ENCODE results near the gene DIP2B. TPM values are rescaled to one million over a fixed set of nuclear protein-coding genes. Genes with fewer than 3 reads are reported as not detected.

Gene DIP2B
- total RNA-seq, 4 donors from 2014 or later = 68.6 to 97.2 (median 73.7) TPM

DNA sequence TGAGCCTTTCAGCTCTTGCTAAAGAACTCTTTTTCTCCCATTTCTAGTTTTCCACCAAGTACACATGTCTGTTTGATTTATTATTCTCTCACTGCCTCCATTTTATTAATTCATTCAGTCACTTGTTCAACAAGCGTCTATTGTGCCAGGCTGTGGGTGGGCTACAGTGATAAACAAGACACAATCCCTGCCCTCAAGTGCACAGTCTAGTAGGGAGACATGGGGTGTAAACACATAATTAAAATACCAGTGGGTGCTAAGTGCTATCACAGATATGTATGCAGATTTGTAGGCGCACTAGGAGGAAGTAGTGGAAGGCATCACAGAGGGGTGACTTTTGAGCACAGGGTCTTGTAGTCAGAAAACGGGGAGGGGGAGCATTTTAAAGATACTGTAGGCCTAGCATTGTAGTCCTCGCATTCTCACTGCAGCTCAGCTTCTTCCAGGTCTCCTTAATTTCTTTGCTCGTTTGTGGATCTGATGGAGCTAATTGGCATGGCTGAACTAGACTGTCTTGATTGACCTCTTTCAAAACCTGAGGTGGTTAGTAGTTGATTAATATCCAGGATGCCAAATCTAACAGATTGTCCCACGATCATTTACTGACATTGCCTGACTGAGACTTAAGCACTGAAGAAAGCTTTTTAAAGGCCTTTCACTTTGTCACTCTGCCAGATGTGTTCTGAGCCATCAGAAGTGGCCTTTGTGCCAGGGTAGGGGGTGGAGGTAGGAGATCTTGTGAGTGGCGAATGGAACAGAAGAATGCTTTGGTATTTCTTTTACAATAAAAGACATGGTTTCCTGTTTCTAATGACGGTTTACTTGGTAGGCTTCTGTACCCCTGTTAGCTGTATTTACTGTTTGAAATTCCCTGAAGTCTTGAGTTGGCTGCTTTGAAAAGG lies 116.9 kb downstream of the DIP2B start:
- peaks cover 80% of the 10 kb centered on the region for H3K4me1 ChIP-seq
- no peaks in the 10 kb centered on the region for H3K27me3 ChIP-seq
- no peak for DNase-seq (ENCODE audit: low spot score in 2 of 2)
- TF ChIP-seq, protein P1, sequence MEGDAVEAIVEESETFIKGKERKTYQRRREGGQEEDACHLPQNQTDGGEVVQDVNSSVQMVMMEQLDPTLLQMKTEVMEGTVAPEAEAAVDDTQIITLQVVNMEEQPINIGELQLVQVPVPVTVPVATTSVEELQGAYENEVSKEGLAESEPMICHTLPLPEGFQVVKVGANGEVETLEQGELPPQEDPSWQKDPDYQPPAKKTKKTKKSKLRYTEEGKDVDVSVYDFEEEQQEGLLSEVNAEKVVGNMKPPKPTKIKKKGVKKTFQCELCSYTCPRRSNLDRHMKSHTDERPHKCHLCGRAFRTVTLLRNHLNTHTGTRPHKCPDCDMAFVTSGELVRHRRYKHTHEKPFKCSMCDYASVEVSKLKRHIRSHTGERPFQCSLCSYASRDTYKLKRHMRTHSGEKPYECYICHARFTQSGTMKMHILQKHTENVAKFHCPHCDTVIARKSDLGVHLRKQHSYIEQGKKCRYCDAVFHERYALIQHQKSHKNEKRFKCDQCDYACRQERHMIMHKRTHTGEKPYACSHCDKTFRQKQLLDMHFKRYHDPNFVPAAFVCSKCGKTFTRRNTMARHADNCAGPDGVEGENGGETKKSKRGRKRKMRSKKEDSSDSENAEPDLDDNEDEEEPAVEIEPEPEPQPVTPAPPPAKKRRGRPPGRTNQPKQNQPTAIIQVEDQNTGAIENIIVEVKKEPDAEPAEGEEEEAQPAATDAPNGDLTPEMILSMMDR (IDR thresholded peaks at IDR 0.05) = no peak
- TF ChIP-seq POLR2AphosphoS5 (IDR thresholded peaks at IDR 0.05) = no peak
- TF ChIP-seq POLR2A (IDR thresholded peaks at IDR 0.05) = no peak
- no peak for TF ChIP-seq EP300 (IDR thresholded peaks at IDR 0.05)
- WGBS = 45% methylated on average over 8 of the region's 8 CpGs
- no peak overlapping the region for H3K4me3 ChIP-seq
- H3K27ac ChIP-seq = peak overlapping the region; percentile 87
- H3K9me3 ChIP-seq = no peaks in the 10 kb centered on the region
- no peaks in the 10 kb centered on the region for H3K36me3 ChIP-seq

- Histone ChIP-seq H3K27me3 (no peaks in the 10 kb centered on the region), H3K36me3 (peaks cover 13% of the 10 kb centered on the region), H3K4me1 (peaks cover 44% of the 10 kb centered on the region), H3K9me3 (no peaks in the 10 kb centered on the region), H3K4me3 (no peak overlapping the region), H3K27ac (no peak overlapping the region)
- DNase-seq (ENCODE audit: low spot score in 2 of 2) = no peak
- TF ChIP-seq, protein P1 (IDR thresholded peaks at IDR 0.05) = no peak
- TF ChIP-seq POLR2AphosphoS5 (IDR thresholded peaks at IDR 0.05) (no peak), EP300 (IDR thresholded peaks at IDR 0.05) (no peak), POLR2A (IDR thresholded peaks at IDR 0.05) (no peak)
- 54% methylated on average over 4 of the region's 4 CpGs for WGBS
Measured at GRCh38 chr12:50625029-50625925, 120.5 kb downstream of the DIP2B start.

DNA sequence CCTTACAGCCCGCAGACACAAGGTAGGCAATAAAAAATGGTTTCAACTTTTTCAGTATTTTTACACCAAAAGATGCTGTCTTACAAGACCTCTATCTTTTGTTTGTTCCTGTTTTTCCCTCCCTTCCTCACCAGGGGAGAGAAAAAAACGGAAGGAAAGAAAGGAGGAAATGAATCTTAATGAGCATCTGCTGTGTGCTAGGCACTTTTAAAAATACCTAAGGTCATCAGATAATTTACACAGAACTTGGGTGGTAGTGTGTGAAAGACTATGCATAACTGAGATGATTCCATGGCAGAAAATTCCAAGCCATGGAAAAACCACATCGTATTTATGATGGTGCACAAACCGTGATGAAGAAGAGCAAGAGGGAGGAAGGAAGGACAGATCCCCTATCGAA lies 121.2 kb downstream of the DIP2B start:
- peaks cover 36% of the 10 kb centered on the region for H3K4me1 ChIP-seq
- no peak overlapping the region for H3K27ac ChIP-seq
- H3K4me3 ChIP-seq = no peak overlapping the region
- H3K27me3 ChIP-seq = no peaks in the 10 kb centered on the region
- TF ChIP-seq POLR2A (IDR thresholded peaks at IDR 0.05) = no peak
- TF ChIP-seq EP300 (IDR thresholded peaks at IDR 0.05) = no peak
- TF ChIP-seq, protein P1 (IDR thresholded peaks at IDR 0.05) = no peak
- TF ChIP-seq POLR2AphosphoS5 (IDR thresholded peaks at IDR 0.05) = no peak
- H3K36me3 ChIP-seq = peaks cover 17% of the 10 kb centered on the region
- WGBS = 77% methylated on average over 5 of the region's 5 CpGs
- no peaks in the 10 kb centered on the region for H3K9me3 ChIP-seq
- no peak for DNase-seq (ENCODE audit: low spot score in 2 of 2)

DNA sequence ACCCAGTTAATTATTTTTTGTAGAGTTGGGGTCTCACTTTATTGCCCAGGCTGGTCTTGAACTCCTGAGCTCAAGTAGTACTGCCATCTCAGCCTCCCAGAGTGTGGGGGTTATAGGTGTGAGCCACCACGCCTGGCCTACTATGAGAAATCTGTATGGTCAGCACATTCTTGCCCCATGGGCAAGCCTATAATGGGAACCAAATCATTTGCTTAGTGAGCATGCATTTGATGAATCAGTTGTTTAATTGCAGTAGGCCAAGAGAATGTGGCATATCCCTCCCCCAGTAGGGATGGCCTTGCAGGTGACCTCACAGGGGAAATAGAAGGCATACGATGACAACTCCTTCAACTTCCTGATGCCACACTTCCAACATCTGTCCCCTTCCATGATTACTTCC lies 122.7 kb downstream of the DIP2B start:
- TF ChIP-seq POLR2A (IDR thresholded peaks at IDR 0.05) (no peak), POLR2AphosphoS5 (IDR thresholded peaks at IDR 0.05) (no peak), EP300 (IDR thresholded peaks at IDR 0.05) (no peak)
- TF ChIP-seq, protein P1 (IDR thresholded peaks at IDR 0.05) = no peak
- Histone ChIP-seq H3K27me3 (no peaks in the 10 kb centered on the region), H3K4me1 (peaks cover 22% of the 10 kb centered on the region), H3K36me3 (peaks cover 23% of the 10 kb centered on the region), H3K4me3 (no peak overlapping the region), H3K27ac (no peak overlapping the region), H3K9me3 (no peaks in the 10 kb centered on the region)
- no peak for DNase-seq (ENCODE audit: low spot score in 2 of 2)
- 88% methylated on average over 2 of the region's 2 CpGs for WGBS

DNA sequence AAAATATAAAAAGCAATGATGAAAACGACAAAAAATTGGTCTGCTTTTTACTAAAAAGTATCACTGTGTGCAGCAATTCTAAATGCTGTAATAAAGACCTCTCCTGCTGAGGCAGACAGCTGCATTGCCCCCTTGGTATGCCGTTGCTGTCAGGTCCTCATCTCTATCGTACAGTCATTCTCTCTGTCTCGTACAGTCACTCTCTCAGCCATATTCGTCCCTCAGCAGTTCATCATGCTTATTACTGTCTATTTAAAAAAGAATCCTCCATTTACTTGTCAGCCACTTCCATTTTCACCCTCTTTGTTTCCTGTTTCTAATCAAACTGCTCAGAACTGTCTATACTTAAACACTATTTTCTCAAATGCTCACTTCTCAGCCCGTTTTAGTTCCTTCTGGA lies 123.6 kb downstream of the DIP2B start:
- WGBS = 92% methylated on average over 6 of the region's 6 CpGs

More for the DNA sequence above, 123.6 kb downstream of the DIP2B start:
- H3K4me3 ChIP-seq = no peak overlapping the region
- H3K9me3 ChIP-seq = no peaks in the 10 kb centered on the region
- H3K27ac ChIP-seq = no peak overlapping the region
- DNase-seq (ENCODE audit: low spot score in 2 of 2) = no peak
- TF ChIP-seq POLR2AphosphoS5 (IDR thresholded peaks at IDR 0.05) (no peak), POLR2A (IDR thresholded peaks at IDR 0.05) (no peak), EP300 (IDR thresholded peaks at IDR 0.05) (no peak)
- TF ChIP-seq, protein P1 (IDR thresholded peaks at IDR 0.05) = no peak
- peaks cover 20% of the 10 kb centered on the region for H3K4me1 ChIP-seq
- H3K27me3 ChIP-seq = no peaks in the 10 kb centered on the region
- H3K36me3 ChIP-seq = peaks cover 23% of the 10 kb centered on the region

Measured in suprapubic skin (tissue), 4 donors.